ENCODE measurements around the gene HK2.

Gene HK2

GRCh38 chr2:74845217-74845751, 11.4 kb downstream of the HK2 start:
- H3K4me3 ChIP-seq (ENCODE audit: low read length): no peak overlapping the region
- DNase-seq (ENCODE audit: low read depth): peak; percentile 79
- no peak for TF ChIP-seq CTCF (conservative IDR thresholded peaks at IDR 0.05; ENCODE audit: low read depth, low read length)

GRCh38 chr2:74845991-74846390, 12.1 kb downstream of the HK2 start:
- no peak overlapping the region for H3K4me3 ChIP-seq (ENCODE audit: low read length)
- TF ChIP-seq CTCF (conservative IDR thresholded peaks at IDR 0.05; ENCODE audit: low read depth, low read length): no peak
- no peak for DNase-seq (ENCODE audit: low read depth)

- H3K4me3 ChIP-seq (ENCODE audit: low read length): no peak overlapping the region
- no peak for TF ChIP-seq CTCF (conservative IDR thresholded peaks at IDR 0.05; ENCODE audit: low read depth, low read length)
- DNase-seq (ENCODE audit: low read depth): no peak
Observed at GRCh38 chr2:74846481-74846880, 12.6 kb downstream of the HK2 start.

GRCh38 chr2:74847070-74847858, 13.3 kb downstream of the HK2 start:
- no peak for TF ChIP-seq CTCF (conservative IDR thresholded peaks at IDR 0.05; ENCODE audit: low read depth, low read length)
- H3K4me3 ChIP-seq (ENCODE audit: low read length): no peak overlapping the region
- no peak for DNase-seq (ENCODE audit: low read depth)

GRCh38 chr2:74849228-74849892, 15.4 kb downstream of the HK2 start:
- no peak for TF ChIP-seq CTCF (conservative IDR thresholded peaks at IDR 0.05; ENCODE audit: low read depth, low read length)
- DNase-seq (ENCODE audit: low read depth): no peak
- H3K4me3 ChIP-seq (ENCODE audit: low read length): no peak overlapping the region

- H3K4me3 ChIP-seq (ENCODE audit: low read length): no peak overlapping the region
- DNase-seq (ENCODE audit: low read depth): no peak
- no peak for TF ChIP-seq CTCF (conservative IDR thresholded peaks at IDR 0.05; ENCODE audit: low read depth, low read length)
Observed at GRCh38 chr2:74850496-74851190, 16.7 kb downstream of the HK2 start.

Measured in retinal pigment epithelial cell (primary cell).